ENCODE results near the gene ACRV1. TPM values are rescaled to one million over a fixed set of nuclear protein-coding genes. Genes with fewer than 3 reads are reported as not detected.

The ACRV1 gene
- total RNA-seq, 1 donor from 2014 or later: not detected

DNA sequence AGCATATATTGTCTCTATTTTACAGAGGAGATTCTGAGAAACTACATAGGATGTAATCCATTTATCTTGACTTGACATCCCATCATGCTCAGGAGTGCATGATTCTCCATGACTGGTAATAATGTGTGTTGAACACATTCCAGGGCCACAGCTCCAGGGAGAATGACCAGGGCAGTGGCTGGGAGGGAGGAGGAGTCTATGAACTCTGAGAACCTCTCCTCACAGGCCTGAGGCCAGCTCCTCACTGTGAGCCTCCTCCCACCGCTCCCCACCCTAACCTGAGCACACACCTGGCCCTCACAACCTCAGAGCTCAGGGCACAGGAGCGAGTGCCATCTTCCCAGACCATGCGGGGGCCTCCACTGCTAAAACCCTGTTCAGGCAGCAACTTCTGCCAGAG, 8.0 kb upstream of the ACRV1 start:
- Histone ChIP-seq H3K27me3 (no peaks in the 10 kb centered on the region), H3K4me1 (no peaks in the 10 kb centered on the region), H3K27ac (no peak overlapping the region), H3K9me3 (no peaks in the 10 kb centered on the region), H3K36me3 (no peaks in the 10 kb centered on the region), H3K4me3 (no peak overlapping the region)
- TF ChIP-seq, protein P1, sequence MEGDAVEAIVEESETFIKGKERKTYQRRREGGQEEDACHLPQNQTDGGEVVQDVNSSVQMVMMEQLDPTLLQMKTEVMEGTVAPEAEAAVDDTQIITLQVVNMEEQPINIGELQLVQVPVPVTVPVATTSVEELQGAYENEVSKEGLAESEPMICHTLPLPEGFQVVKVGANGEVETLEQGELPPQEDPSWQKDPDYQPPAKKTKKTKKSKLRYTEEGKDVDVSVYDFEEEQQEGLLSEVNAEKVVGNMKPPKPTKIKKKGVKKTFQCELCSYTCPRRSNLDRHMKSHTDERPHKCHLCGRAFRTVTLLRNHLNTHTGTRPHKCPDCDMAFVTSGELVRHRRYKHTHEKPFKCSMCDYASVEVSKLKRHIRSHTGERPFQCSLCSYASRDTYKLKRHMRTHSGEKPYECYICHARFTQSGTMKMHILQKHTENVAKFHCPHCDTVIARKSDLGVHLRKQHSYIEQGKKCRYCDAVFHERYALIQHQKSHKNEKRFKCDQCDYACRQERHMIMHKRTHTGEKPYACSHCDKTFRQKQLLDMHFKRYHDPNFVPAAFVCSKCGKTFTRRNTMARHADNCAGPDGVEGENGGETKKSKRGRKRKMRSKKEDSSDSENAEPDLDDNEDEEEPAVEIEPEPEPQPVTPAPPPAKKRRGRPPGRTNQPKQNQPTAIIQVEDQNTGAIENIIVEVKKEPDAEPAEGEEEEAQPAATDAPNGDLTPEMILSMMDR (IDR thresholded peaks at IDR 0.05): no peak
- intact Hi-C loops (cut with DNase I): no loop called here
- DNase-seq (ENCODE audit: low spot score in 2 of 2): no peak

GRCh38 chr11:125688066-125688465, 7.4 kb upstream of the ACRV1 start:
- no peaks in the 10 kb centered on the region for H3K9me3 ChIP-seq
- H3K4me3 ChIP-seq: no peak overlapping the region
- no peak for DNase-seq (ENCODE audit: low spot score in 2 of 2)
- H3K36me3 ChIP-seq: no peaks in the 10 kb centered on the region
- H3K27me3 ChIP-seq: no peaks in the 10 kb centered on the region
- no peak overlapping the region for H3K27ac ChIP-seq
- TF ChIP-seq, protein P1 (IDR thresholded peaks at IDR 0.05): no peak
- intact Hi-C loops (cut with DNase I): no loop called here
- H3K4me1 ChIP-seq: no peaks in the 10 kb centered on the region

DNA sequence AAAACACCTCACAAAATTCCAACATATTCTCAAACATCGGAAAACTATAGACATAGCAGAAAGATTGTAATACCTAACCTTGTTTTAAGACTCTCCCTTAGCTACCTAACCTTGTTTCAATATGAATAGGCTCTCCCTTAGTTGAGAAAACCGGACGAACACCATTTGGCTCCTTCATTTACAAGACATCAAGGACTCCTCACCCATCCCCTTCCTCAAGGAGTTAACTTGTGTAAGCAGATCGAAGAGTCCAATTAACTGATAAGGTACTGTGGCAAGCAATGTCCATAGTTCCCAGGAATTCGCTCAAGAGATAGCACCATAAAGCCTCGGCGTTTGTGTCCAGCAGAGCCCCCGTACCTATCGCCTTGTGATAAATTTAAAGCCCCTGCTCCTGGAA, 4.6 kb upstream of the ACRV1 start:
- no peaks in the 10 kb centered on the region for H3K4me1 ChIP-seq
- no peak for DNase-seq (ENCODE audit: low spot score in 2 of 2)
- no peaks in the 10 kb centered on the region for H3K9me3 ChIP-seq
- H3K27ac ChIP-seq: no peak overlapping the region
- TF ChIP-seq, protein P1 (IDR thresholded peaks at IDR 0.05): no peak
- H3K36me3 ChIP-seq: no peaks in the 10 kb centered on the region
- H3K27me3 ChIP-seq: no peaks in the 10 kb centered on the region
- no peak overlapping the region for H3K4me3 ChIP-seq
- intact Hi-C loops (cut with DNase I): no loop called here

- H3K27me3 ChIP-seq: no peaks in the 10 kb centered on the region
- H3K4me1 ChIP-seq: no peaks in the 10 kb centered on the region
- no peak for DNase-seq (ENCODE audit: low spot score in 2 of 2)
- TF ChIP-seq, protein P1 (IDR thresholded peaks at IDR 0.05): no peak
- H3K27ac ChIP-seq: no peak overlapping the region
- no peaks in the 10 kb centered on the region for H3K9me3 ChIP-seq
- intact Hi-C loops (cut with DNase I): no loop called here
- H3K4me3 ChIP-seq: no peak overlapping the region
- H3K36me3 ChIP-seq: no peaks in the 10 kb centered on the region
Observed at GRCh38 chr11:125679837-125680236, 810 bp downstream of the ACRV1 start.

- Histone ChIP-seq H3K4me1 (no peaks in the 10 kb centered on the region), H3K36me3 (no peaks in the 10 kb centered on the region), H3K27me3 (no peaks in the 10 kb centered on the region), H3K9me3 (no peaks in the 10 kb centered on the region), H3K4me3 (no peak overlapping the region), H3K27ac (no peak overlapping the region)
- intact Hi-C loops (cut with DNase I): no loop called here
- DNase-seq (ENCODE audit: low spot score in 2 of 2): no peak
- TF ChIP-seq, protein P1 (IDR thresholded peaks at IDR 0.05): no peak
Observed at GRCh38 chr11:125679397-125679796, 1.2 kb downstream of the ACRV1 start.

GRCh38 chr11:125675196-125675595, 5.5 kb downstream of the ACRV1 start:
- H3K9me3 ChIP-seq: no peaks in the 10 kb centered on the region
- intact Hi-C loops (cut with DNase I): no loop called here
- no peak for DNase-seq (ENCODE audit: low spot score in 2 of 2)
- H3K4me3 ChIP-seq: no peak overlapping the region
- no peaks in the 10 kb centered on the region for H3K4me1 ChIP-seq
- H3K36me3 ChIP-seq: no peaks in the 10 kb centered on the region
- no peaks in the 10 kb centered on the region for H3K27me3 ChIP-seq
- TF ChIP-seq, protein P1 (IDR thresholded peaks at IDR 0.05): no peak
- no peak overlapping the region for H3K27ac ChIP-seq

Measured in ascending aorta (tissue), 2 donors.